ENCODE results near the gene CCN5. TPM values are rescaled to one million over a fixed set of nuclear protein-coding genes. Genes with fewer than 3 reads are reported as not detected.

CCN5 gene
- total and polyA plus RNA-seq, 2 of the 13 experiments (the other 11 are each of a cell fraction or from before 2014, with no cell fraction given), result 0.12 TPM; not detected in 1

DNA sequence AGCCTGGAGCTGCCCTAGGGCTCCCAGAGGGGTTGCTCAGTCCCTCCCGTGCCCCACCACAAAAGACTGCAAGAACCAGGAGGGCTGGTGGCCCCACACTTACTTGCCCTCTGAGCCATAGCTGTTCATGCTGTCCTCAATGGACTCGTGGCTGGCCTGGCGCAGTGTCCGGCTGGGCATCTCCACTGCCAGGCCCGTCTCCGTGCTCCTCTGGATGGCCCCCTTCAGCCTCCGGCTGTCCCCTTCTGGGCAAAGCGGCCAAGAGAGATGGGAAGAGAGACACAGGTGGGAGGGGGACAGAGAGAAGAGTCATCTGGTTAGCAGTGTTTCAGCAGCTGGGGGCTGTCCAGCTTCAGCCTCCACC, 56.0 kb downstream of the CCN5 start:
- 55% methylated on average over 6 of the region's 8 CpGs for WGBS (ENCODE audit: low lambda C conversion rate)
- intact Hi-C loops (cut with micrococcal nuclease; ENCODE audit: unreplicated experiment), result no loop called here
- TF ChIP-seq, protein P1, sequence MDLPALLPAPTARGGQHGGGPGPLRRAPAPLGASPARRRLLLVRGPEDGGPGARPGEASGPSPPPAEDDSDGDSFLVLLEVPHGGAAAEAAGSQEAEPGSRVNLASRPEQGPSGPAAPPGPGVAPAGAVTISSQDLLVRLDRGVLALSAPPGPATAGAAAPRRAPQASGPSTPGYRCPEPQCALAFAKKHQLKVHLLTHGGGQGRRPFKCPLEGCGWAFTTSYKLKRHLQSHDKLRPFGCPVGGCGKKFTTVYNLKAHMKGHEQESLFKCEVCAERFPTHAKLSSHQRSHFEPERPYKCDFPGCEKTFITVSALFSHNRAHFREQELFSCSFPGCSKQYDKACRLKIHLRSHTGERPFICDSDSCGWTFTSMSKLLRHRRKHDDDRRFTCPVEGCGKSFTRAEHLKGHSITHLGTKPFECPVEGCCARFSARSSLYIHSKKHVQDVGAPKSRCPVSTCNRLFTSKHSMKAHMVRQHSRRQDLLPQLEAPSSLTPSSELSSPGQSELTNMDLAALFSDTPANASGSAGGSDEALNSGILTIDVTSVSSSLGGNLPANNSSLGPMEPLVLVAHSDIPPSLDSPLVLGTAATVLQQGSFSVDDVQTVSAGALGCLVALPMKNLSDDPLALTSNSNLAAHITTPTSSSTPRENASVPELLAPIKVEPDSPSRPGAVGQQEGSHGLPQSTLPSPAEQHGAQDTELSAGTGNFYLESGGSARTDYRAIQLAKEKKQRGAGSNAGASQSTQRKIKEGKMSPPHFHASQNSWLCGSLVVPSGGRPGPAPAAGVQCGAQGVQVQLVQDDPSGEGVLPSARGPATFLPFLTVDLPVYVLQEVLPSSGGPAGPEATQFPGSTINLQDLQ (CRISPR knock-in tag; IDR thresholded peaks at IDR 0.05), result no peak
- TF ChIP-seq REL (CRISPR knock-in tag; conservative IDR thresholded peaks at IDR 0.05) (no peak), ZNF792 (CRISPR knock-in tag; IDR thresholded peaks at IDR 0.05) (no peak), KDM5B (CRISPR knock-in tag; IDR thresholded peaks at IDR 0.05; ENCODE audit: borderline replicate concordance) (no peak), ZNF510 (CRISPR knock-in tag; IDR thresholded peaks at IDR 0.05; ENCODE audit: low read depth) (no peak), ZNF207 (IDR thresholded peaks at IDR 0.05; ENCODE audit: borderline replicate concordance) (no peak), ZEB1 (IDR thresholded peaks at IDR 0.05; ENCODE audit: insufficient replicate concordance, low read depth) (no peak), KAT2B (IDR thresholded peaks at IDR 0.05; ENCODE audit: borderline replicate concordance, low read depth, low read length) (no peak), PPARG (CRISPR knock-in tag; conservative IDR thresholded peaks at IDR 0.05) (no peak), NCOR1 (IDR thresholded peaks at IDR 0.05; ENCODE audit: borderline replicate concordance, low read length) (no peak)
- TF ChIP-seq, protein P2, sequence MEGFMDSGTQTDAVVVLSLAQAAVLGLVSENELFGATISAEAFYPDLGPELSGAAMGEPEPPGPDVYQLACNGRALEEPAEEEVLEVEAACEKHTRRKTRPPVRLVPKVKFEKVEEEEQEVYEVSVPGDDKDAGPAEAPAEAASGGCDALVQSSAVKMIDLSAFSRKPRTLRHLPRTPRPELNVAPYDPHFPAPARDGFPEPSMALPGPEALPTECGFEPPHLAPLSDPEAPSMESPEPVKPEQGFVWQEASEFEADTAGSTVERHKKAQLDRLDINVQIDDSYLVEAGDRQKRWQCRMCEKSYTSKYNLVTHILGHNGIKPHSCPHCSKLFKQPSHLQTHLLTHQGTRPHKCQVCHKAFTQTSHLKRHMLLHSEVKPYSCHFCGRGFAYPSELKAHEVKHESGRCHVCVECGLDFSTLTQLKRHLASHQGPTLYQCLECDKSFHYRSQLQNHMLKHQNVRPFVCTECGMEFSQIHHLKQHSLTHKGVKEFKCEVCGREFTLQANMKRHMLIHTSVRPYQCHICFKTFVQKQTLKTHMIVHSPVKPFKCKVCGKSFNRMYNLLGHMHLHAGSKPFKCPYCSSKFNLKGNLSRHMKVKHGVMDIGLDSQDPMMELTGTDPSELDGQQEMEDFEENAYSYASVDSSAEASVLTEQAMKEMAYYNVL (CRISPR knock-in tag; IDR thresholded peaks at IDR 0.05; ENCODE audit: borderline replicate concordance), result no peak
- TF ChIP-seq, protein P3, sequence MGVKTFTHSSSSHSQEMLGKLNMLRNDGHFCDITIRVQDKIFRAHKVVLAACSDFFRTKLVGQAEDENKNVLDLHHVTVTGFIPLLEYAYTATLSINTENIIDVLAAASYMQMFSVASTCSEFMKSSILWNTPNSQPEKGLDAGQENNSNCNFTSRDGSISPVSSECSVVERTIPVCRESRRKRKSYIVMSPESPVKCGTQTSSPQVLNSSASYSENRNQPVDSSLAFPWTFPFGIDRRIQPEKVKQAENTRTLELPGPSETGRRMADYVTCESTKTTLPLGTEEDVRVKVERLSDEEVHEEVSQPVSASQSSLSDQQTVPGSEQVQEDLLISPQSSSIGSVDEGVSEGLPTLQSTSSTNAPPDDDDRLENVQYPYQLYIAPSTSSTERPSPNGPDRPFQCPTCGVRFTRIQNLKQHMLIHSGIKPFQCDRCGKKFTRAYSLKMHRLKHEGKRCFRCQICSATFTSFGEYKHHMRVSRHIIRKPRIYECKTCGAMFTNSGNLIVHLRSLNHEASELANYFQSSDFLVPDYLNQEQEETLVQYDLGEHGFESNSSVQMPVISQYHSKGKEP (CRISPR knock-in tag; IDR thresholded peaks at IDR 0.05), result no peak
- TF ChIP-seq, protein P4, sequence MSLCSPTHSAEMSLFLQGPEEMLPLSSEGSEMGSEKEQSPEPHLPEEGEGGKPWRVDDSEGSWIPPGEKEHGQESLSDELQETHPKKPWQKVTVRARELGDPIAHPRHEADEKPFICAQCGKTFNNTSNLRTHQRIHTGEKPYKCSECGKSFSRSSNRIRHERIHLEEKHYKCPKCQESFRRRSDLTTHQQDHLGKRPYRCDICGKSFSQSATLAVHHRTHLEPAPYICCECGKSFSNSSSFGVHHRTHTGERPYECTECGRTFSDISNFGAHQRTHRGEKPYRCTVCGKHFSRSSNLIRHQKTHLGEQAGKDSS (CRISPR knock-in tag; IDR thresholded peaks at IDR 0.05; ENCODE audit: borderline replicate concordance, low read depth), result no peak
- TF ChIP-seq, protein P5, sequence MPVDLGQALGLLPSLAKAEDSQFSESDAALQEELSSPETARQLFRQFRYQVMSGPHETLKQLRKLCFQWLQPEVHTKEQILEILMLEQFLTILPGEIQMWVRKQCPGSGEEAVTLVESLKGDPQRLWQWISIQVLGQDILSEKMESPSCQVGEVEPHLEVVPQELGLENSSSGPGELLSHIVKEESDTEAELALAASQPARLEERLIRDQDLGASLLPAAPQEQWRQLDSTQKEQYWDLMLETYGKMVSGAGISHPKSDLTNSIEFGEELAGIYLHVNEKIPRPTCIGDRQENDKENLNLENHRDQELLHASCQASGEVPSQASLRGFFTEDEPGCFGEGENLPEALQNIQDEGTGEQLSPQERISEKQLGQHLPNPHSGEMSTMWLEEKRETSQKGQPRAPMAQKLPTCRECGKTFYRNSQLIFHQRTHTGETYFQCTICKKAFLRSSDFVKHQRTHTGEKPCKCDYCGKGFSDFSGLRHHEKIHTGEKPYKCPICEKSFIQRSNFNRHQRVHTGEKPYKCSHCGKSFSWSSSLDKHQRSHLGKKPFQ (CRISPR knock-in tag; IDR thresholded peaks at IDR 0.05; ENCODE audit: insufficient replicate concordance), result no peak
- TF ChIP-seq, protein P6, sequence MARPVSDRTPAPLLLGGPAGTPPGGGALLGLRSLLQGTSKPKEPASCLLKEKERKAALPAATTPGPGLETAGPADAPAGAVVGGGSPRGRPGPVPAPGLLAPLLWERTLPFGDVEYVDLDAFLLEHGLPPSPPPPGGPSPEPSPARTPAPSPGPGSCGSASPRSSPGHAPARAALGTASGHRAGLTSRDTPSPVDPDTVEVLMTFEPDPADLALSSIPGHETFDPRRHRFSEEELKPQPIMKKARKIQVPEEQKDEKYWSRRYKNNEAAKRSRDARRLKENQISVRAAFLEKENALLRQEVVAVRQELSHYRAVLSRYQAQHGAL (CRISPR knock-in tag; IDR thresholded peaks at IDR 0.05; ENCODE audit: not compliant biosample characterization), result no peak

More for the DNA sequence above, 56.0 kb downstream of the CCN5 start:
- Histone ChIP-seq H3K27me3 (ENCODE audit: control insufficient read depth in 1 of 2, insufficient read depth in 2 of 2, low read length in 2 of 2) (peaks cover 2 to 20% of the 10 kb centered on the region in 2 experiments; a peak in 2 of 5 replicates), H3K4me1 (ENCODE audit: insufficient read depth, low read length) (no peaks in the 10 kb centered on the region), H2AFZ (ENCODE audit: low read length) (no peak overlapping the region), H3K9ac (ENCODE audit: insufficient read depth, low read depth, low read length) (no peak overlapping the region), H3K79me2 (ENCODE audit: insufficient read depth, low read length) (no peaks in the 10 kb centered on the region), H3K9me3 (ENCODE audit: low read length) (no peaks in the 10 kb centered on the region), H4K20me1 (ENCODE audit: insufficient read depth, low read length) (no peaks in the 10 kb centered on the region), H3K36me3 (replicated peaks in 1 of 2; ENCODE audit: control insufficient read depth in 1 of 2, insufficient read depth in 2 of 2, low read length in 2 of 2) (no peaks in the 10 kb centered on the region), H3K27ac (ENCODE audit: extremely low read length, insufficient read depth, low read length) (no peak overlapping the region), H3K4me3 (replicated peaks in 1 of 3; ENCODE audit: insufficient read depth in 1 of 3, low read depth in 2 of 3, low read length in 3 of 3) (no peak overlapping the region), H3K4me2 (ENCODE audit: low read depth, low read length) (no peak overlapping the region)
- ATAC-seq, result no peak
- in situ Hi-C loops (cut with HindIII; ENCODE audit: extremely low pct_ligation_motif_present, low pct_unique_long_range_greater_than_20kb), result no loop called here
- no peak for DNase-seq (ENCODE audit: low spot score)
- no TSS peak for BruUV-seq (replicated peaks)
- FAIRE-seq, result no peak
- ChIA-PET CTCF (ENCODE audit: low intra/inter-chr PET ratio, low total read pairs) (no interaction called here), POLR2A (no interaction called here)
